GM18867 (cell line): ENCODE measurements around the gene VEPH1.

ENCODE experiments used
- ATAC-seq: cut with Tn5 transposase; IDR thresholded peaks from one replicate; pipeline ENCODE4 v1.9.1; 2021; ENCODE audit warnings: mild to moderate bottlenecking, moderate library complexity; ENCODE audit not compliant: unreplicated experiment

VEPH1 gene

GRCh38 chr3:157393113-157393512 is 110.1 kb downstream of the VEPH1 start:
- no peak for ATAC-seq

GRCh38 chr3:157392104-157392503 is 111.1 kb downstream of the VEPH1 start:
- ATAC-seq, result no peak

DNA sequence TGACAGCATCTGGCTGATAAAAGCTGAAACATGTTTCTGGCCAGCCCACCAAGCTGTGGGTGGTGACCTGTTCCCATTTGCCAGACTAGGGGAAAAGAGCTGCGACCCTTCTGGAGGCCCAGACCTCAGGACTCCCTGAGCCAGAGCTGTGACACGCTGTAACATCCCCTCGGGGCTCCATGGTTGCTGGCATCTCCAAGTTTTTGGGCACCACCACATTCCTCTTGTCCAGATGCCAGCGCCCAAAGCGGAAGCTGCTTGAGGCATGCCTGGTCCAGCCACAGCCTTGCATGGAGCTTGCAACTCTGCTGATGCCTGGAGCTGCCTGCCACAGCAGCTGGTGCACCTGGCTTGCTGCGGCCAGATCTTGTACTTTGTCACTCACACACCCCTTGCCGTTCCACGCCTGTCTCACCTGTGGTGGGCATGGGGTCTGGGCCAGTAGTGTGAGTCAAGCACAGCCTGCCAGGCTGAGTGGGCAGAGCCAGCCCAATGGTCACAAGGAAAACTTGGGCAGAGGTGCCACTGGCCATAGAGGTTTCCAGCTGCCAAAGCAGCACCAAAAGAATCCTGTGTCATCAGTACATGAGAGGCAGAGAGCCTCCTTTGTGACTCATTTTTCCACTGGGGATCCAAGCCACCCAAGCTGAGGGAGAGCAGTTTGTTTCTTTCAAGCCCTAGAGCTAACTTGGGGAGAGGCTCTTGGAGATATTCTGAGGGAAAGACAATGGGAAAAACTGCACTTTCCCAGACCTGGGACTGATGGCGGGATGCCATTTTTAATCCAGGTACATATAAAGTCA is 112.3 kb downstream of the VEPH1 start:
- no peak for ATAC-seq

- ATAC-seq, result no peak
These were observed 114.2 kb downstream of the VEPH1 start for GRCh38 chr3:157388976-157389375.

GRCh38 chr3:157387708-157388435 is 115.3 kb downstream of the VEPH1 start:
- ATAC-seq, result no peak

GRCh38 chr3:157384491-157384890 is 118.7 kb downstream of the VEPH1 start:
- ATAC-seq, result no peak

DNA sequence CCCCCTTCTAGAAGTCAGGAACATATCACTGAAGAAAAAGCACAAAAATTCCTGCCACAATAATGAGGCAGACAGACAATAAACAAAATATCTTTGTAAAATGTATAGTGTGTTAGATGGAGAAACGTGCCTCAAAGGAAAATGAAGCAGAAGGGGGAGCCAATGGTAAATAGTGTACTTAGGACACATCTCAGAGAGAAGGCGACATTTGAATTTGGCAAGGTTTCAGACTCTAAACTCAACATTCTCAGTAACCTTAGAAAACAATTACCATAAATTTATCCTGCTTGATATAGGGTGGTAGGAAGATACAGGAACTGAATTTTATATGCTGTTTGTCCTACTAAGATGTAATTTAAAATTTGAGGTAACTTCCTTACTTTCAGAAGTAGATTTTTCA is 119.2 kb downstream of the VEPH1 start:
- ATAC-seq, result no peak

DNA sequence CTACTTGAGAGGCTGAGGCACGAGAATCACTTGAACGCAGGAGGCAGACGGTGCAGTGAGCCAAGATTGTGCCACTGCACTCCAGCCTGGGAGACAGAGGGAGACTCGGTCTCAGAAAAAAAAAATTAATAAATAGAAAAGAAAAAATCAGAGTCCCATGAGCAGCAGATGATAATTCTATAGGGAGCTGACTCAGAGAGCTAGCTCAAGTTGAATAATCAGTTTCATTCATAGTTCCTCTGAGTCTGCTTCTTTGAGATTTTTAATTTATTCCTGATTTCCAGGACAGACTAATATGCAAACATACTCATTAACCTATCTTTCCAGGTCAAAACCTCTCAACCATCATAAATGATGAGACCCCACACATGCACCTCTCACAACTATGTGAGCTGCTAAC is 121.6 kb downstream of the VEPH1 start:
- no peak for ATAC-seq

DNA sequence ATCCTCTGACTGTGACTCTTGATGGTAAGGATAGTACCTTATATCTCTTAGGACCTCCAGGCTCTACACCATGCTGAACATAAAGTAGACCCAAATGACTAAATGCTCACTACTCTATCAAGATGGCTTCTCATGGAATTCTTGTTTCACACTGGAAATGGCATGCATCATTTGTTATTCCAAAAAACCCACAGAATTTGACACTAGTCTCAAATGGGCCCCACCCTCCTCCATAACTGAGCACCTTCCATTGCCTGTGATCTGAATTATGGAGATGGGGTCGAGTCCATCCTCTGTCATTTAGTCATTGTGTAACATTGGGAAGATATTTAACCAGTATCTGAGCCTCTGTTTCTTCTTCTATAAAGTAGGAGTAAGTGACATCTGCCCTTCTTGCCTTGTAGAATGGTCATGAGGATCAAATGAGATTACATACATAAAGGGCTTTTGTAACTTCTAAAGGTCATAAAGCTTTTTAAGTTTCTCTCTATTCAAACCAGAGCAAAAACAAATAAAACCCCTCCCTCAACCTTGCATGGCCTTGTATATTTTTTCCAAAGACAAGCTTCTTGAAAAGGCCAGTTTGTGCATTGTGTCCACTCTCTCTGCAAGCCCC is 123.6 kb downstream of the VEPH1 start:
- ATAC-seq, result no peak

DNA sequence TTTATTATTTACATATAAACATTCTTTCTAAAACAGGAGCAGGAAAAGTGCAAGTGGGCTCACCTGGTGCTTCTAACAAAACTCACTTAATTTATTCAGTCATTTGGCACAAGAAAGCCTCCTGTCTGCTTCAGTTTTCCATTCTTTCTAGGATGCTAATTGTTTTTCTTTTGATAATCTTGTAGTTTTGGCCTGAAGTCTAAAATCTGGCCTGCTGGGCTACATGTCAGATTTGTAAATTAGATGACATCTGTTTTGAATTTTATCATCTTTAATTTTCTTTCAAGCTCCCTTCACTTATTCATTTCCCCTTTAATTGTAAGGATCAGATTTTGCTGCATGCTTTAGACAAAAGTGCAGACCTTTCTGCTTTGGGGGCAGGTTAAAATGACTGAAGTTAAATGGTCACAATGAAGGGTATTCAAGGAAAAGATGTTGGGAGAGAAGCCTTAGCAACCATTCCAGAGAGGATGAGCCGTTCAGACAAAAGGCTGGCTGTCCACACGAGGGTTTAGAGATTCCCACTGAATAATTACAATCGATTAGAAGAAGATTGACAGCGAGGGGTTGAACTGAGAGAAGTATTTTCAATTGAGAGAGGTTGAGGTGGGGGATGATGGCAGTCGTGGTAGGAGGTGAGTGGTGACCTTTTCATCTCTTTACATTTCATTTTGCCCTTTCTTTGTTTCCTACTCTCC is 126.5 kb downstream of the VEPH1 start:
- ATAC-seq, result no peak

DNA sequence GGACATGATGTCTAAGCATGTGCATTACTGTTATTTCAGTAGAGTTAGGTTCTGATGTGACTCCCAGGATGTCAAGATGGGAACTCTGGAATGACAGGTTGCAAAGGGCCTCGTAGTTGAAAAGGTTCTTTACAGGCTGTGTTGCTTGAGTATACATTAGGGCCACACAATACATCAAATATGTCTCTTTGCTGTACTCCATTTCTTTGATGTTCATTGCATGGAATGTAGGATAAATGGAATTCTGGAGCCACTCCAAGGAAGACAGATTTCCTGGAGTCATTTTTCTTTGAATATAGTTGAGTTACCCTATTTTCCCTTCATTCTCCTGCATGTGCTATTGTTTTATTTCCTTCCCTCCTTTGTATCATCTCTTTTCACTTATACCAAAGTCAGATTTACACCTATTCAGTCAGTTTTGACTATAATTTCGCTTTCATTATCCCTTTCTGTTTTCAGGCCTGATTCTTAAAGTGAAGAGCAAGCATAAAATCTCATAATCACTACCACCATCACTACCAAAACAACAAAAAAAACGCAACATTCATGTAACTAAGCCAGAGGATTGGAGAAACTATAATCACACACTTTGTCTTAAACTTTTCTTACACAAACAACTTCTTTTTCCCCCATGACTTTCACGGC is 127.8 kb downstream of the VEPH1 start:
- ATAC-seq, result peak; percentile 79

GRCh38 chr3:157374933-157375332 is 128.3 kb downstream of the VEPH1 start:
- no peak for ATAC-seq

GRCh38 chr3:157373783-157374182 is 129.4 kb downstream of the VEPH1 start:
- ATAC-seq, result no peak

GRCh38 chr3:157370867-157371266 is 132.3 kb downstream of the VEPH1 start:
- no peak for ATAC-seq

- no peak for ATAC-seq
These were observed 133.3 kb downstream of the VEPH1 start for GRCh38 chr3:157369727-157370421.

- no peak for ATAC-seq
These were observed 135.0 kb downstream of the VEPH1 start for GRCh38 chr3:157368171-157368570.

DNA sequence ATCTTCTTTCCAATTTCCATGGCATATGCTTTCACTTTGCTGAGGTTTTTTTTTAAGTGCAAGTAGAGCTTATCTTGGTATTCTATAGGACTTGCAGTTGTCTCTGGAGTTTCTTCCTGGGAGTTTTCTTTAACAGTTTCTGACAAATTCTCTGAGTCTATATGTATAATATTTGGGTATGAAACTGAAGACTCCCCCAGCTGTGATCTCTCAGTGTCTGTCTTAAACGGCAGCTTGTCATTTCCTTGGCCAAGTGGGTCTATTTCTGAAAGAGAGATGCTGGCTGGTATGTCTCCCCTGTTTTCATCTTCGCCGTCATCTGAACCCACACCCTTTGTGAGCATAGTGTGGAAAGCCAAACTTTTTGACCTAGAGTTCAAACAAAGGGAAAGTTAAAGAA is 139.8 kb downstream of the VEPH1 start:
- ATAC-seq, result no peak

GRCh38 chr3:157362348-157362747 is 140.9 kb downstream of the VEPH1 start:
- ATAC-seq, result no peak

DNA sequence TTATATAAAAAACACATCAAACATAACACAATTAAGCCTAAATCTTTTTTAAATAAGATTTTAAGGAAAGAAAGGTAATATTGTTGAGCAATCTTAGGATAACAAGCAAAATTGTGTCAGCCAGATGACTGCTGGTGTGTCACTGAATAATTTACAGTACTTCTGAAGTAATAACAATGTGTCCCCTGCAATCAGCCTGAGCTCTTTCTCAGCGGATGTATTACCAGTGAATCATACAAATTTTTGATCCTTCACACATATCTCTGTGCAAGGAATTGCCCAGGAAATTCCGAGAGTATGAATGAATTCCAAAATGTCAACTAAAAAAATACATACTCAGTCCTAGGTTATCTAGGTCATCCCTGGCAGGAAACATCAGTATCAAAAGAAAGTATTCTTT is 143.2 kb downstream of the VEPH1 start:
- ATAC-seq, result no peak

- no peak for ATAC-seq
These were observed 146.7 kb downstream of the VEPH1 start for GRCh38 chr3:157356541-157356940.
